Activated naive CD4-positive, alpha-beta T cell treated with anti-CD3 and anti-CD28 coated beads for 36 hours (primary cell): ENCODE measurements around the gene MARK2. TPM values are rescaled to one million over a fixed set of nuclear protein-coding genes. Genes with fewer than 3 reads are reported as not detected.

Experiments used
- CTCF ChIA-PET: fragments of 350-600 bp; sonication (Branson Sonifier 250); formaldehyde crosslinking; loops from one replicate; lab custom pipeline; 2021; ENCODE audit warnings: antibody characterized with exemption; lab: Charles Lee
- DNase-seq: peaks from one replicate; pipeline ENCODE4 v3.0.0-alpha.2; 2020
- H3K27ac Mint-ChIP-seq: one replicate; pipeline ENCODE4 v1.8.0; 2021; ENCODE audit warnings: mild to moderate bottlenecking, mixed read lengths
- H3K27me3 Mint-ChIP-seq: one replicate; pipeline ENCODE4 v1.8.0; 2021; ENCODE audit warnings: low read depth, mixed read lengths
- H3K36me3 Mint-ChIP-seq: one replicate; pipeline ENCODE4 v1.8.0; 2021; ENCODE audit warnings: low read depth, mixed read lengths
- H3K4me1 Mint-ChIP-seq: one replicate; pipeline ENCODE4 v1.8.0; 2021; ENCODE audit warnings: low read depth, mixed read lengths
- H3K4me3 Mint-ChIP-seq: one replicate; pipeline ENCODE4 v1.8.0; 2021; ENCODE audit warnings: mild to moderate bottlenecking, moderate library complexity, mixed read lengths
- H3K9me3 Mint-ChIP-seq: one replicate; pipeline ENCODE4 v1.8.0; 2021; ENCODE audit warnings: mixed read lengths
- intact Hi-C: fragments of 100-400 bp; cut with micrococcal nuclease; formaldehyde crosslinking; loops from one replicate; pipeline ENCODE4 v1.15.1; 2023
- total RNA-seq, 2 experiments: library from RNA; stranded (reverse); gene quantifications; one replicate each; pipeline ENCODE4 v1.2.3, GENCODE V29; 2021

Gene MARK2
- total RNA-seq, 2 experiments from 2014 or later, result 15.8 to 17.6 TPM

DNA sequence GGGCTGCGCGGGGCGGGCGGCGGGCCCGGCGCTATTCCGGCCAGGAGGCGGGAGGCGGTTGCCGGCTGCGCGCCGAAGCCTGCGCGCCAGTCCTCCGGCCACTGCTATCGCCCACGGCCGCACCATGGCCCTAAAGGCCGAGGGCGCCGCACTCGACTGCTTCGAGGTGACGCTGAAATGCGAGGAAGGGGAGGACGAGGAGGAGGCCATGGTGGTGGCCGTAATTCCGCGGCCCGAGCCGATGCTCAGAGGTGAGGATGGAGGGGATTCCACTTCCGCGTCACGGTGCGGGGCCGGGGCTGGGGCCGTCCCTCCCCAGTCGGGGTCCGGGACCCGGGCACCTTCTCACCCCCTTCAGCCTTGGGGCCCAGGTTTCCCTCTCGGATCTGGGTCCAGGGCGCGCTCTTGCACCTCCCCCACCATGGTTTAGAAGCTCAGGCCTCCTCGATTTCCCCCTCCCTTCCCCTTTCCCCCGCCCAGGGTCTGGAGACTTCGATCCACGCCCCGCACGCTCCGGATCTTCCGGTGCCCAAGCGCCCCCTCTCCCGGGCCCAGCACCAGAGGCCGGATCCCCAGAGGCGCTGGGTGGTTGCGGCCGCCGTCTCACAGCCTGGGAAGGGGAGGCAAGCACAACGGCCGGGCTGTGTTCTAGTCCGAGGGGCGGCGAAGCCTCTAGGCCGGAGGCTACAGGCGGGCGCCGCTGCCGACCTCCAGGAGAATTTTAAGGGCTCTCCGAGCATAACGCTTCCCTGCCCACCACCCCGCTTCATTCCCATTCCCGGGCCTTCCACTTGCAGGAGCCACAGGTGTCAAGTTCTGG lies 25.1 kb upstream of the MARK2 start:
- DNase-seq, result peak; percentile 50
- Mint-ChIP-seq H3K4me1 (peaks cover 18% of the 10 kb centered on the region), H3K27me3 (peaks cover 3% of the 10 kb centered on the region), H3K9me3 (no peaks in the 10 kb centered on the region), H3K27ac (no peak overlapping the region), H3K4me3 (peak overlapping the region; percentile 74), H3K36me3 (peaks cover 7% of the 10 kb centered on the region)
- CTCF ChIA-PET, result no interaction called here
- intact Hi-C loops, result no loop called here

DNA sequence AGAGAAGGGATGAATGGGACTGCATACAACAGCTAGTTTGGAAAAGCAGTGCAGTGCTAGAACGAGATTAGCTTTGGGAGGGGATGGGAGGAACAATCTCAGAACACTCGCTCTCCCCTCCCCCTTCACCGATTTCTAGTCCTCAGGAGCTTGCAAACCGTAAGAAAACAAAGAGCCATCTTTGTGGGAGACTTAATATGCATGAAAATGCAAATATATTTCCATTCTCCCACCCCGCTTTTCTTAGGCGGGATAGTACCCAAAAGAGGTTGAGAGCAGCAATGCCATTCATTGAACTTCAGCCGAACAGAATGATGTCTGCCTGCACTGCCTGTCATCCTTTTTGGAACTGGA lies 24.6 kb upstream of the MARK2 start:
- H3K9me3 Mint-ChIP-seq, result no peaks in the 10 kb centered on the region
- H3K36me3 Mint-ChIP-seq, result peaks cover 7% of the 10 kb centered on the region
- peaks cover 3% of the 10 kb centered on the region for H3K27me3 Mint-ChIP-seq
- peak overlapping the region; percentile 74 for H3K4me3 Mint-ChIP-seq
- no peak overlapping the region for H3K27ac Mint-ChIP-seq
- intact Hi-C loops, result no loop called here
- peaks cover 18% of the 10 kb centered on the region for H3K4me1 Mint-ChIP-seq
- CTCF ChIA-PET, result no interaction called here
- no peak for DNase-seq

DNA sequence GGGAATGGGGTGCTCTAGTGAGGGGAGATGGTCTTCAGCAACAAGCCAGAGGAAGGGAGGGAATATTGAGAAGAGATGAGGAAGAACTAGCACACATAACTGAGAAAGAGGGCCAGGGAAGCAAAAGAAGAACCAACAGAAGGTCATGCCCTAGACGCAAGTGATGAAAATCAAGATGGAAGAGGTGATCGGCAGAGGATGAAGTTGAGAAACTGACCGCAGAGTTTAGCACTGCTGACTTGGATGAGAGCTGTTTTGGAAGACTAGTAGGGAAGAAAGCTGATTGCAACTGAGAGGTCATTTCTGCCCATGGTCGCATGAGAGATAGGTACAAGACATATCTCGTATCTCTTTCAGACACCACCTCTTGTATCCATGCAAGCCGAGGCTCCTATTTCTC lies 22.7 kb upstream of the MARK2 start:
- Mint-ChIP-seq H3K27me3 (peaks cover 3% of the 10 kb centered on the region), H3K4me3 (no peak overlapping the region), H3K4me1 (peaks cover 18% of the 10 kb centered on the region), H3K27ac (no peak overlapping the region), H3K9me3 (no peaks in the 10 kb centered on the region), H3K36me3 (peaks cover 16% of the 10 kb centered on the region)
- intact Hi-C loops, result no loop called here
- CTCF ChIA-PET, result interaction anchor here (1.5 kb wide), 1 partner anchor 20 kb away, joined by 5 read pairs; no protein-coding TSS in a partner anchor
- no peak for DNase-seq

DNA sequence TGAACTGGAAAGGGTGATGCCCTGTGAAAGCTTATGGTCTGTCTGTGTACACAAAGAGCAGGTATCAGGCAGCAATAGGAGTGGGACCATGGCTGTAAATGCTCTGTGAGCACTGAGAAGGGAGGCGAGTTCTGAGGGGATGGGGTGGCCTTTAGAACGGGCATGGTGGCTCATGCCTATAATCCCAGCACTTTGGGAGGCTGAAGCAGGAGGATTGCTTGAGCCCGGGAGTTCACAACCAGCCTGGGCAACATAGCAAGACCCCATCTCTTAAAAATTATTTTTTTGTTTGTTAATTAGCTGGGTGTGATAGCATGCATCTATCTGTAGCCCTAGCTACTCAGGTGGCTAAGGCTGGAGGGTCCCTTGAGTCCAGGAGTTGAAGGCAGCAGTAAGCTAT lies 22.2 kb upstream of the MARK2 start:
- Mint-ChIP-seq H3K36me3 (peaks cover 18% of the 10 kb centered on the region), H3K4me1 (peaks cover 18% of the 10 kb centered on the region), H3K9me3 (no peaks in the 10 kb centered on the region), H3K27me3 (no peaks in the 10 kb centered on the region), H3K4me3 (no peak overlapping the region), H3K27ac (no peak overlapping the region)
- intact Hi-C loops, result no loop called here
- DNase-seq, result no peak
- CTCF ChIA-PET, result interaction anchor here (1.5 kb wide), 1 partner anchor 19 kb away, joined by 5 read pairs; no protein-coding TSS in a partner anchor

DNA sequence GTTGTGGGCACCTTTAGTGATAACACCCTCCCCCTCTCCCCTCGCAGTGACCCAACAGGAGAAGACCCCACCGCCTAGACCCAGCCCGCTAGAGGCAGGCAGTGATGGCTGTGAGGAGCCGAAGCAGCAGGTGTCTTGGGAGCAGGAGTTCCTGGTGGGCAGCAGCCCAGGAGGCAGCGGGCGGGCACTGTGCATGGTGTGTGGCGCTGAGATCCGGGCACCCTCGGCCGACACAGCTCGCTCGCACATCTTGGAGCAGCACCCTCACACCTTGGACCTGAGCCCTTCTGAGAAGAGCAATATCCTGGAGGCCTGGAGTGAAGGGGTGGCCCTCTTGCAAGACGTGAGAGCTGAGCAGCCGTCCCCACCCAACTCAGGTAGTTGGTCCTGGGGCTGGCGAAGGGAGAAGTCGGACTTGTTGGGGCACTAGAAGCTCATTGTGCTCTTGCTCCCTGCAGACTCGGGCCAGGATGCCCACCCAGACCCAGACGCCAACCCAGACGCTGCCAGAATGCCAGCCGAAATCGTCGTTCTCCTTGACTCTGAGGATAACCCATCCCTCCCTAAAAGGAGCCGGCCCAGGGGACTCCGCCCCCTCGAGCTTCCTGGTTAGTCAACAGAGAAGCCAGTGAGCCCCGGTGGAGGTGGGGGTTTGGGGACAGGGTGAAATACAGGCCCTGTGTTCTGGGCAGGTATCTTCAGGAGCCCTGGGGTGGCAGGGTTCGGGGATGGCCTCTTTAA lies 21.0 kb upstream of the MARK2 start:
- CTCF ChIA-PET, result interaction anchor here (0.6 to 1.5 kb wide), 3 partner anchors 18 to 138 kb away, joined by 4 to 5 read pairs (median 4); no protein-coding TSS in a partner anchor
- Mint-ChIP-seq H3K4me1 (peaks cover 13% of the 10 kb centered on the region), H3K27ac (no peak overlapping the region), H3K36me3 (peaks cover 25% of the 10 kb centered on the region), H3K27me3 (no peaks in the 10 kb centered on the region), H3K4me3 (no peak overlapping the region), H3K9me3 (no peaks in the 10 kb centered on the region)
- DNase-seq, result no peak
- intact Hi-C loops, result no loop called here

DNA sequence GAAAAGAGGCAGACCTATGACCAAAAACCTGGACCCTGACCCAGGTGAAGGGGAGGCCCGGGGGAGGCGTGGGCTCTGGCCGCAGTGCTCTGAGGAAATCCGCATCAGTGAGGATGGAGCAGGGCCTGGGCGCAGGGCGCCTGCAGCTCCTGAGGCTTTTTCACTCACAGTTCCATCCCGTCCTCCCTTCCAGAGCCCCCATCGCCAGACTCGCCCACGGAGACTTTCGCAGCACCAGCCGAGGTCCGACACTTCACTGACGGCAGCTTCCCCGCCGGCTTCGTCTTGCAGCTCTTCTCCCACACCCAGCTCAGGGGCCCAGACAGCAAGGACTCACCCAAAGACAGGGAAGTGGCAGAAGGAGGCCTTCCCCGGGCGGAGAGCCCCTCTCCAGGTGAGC lies 20.3 kb upstream of the MARK2 start:
- H3K4me3 Mint-ChIP-seq, result no peak overlapping the region
- H3K27me3 Mint-ChIP-seq, result no peaks in the 10 kb centered on the region
- no peak overlapping the region for H3K27ac Mint-ChIP-seq
- no peaks in the 10 kb centered on the region for H3K9me3 Mint-ChIP-seq
- intact Hi-C loops, result no loop called here
- H3K36me3 Mint-ChIP-seq, result peaks cover 29% of the 10 kb centered on the region
- no peak for DNase-seq
- peaks cover 13% of the 10 kb centered on the region for H3K4me1 Mint-ChIP-seq
- CTCF ChIA-PET, result interaction anchor here (0.6 to 0.7 kb wide), 2 partner anchors 51 to 139 kb away, joined by 4 read pairs; no protein-coding TSS in a partner anchor

DNA sequence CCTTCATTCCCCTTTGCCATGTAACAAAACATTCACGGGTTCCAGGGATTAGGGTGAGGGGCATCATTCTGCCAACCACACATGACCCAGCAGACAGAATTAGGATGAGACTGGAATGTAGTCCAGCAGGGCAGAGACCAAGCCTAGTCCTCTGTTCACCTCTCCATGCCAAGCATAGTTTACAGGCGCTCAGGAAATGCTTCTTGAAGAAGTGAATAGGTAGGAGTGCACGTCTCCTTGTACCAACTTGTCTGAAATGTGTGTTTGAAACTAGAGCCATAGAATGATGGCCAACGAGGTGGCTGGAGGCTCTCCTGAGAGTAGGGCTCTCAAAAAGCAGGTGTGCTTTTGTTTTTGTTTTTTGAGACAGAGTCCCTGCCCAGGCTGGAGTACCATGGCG lies 17.5 kb upstream of the MARK2 start:
- no peak overlapping the region for H3K4me3 Mint-ChIP-seq
- DNase-seq, result no peak
- CTCF ChIA-PET, result no interaction called here
- H3K4me1 Mint-ChIP-seq, result no peaks in the 10 kb centered on the region
- H3K27me3 Mint-ChIP-seq, result no peaks in the 10 kb centered on the region
- no peak overlapping the region for H3K27ac Mint-ChIP-seq
- intact Hi-C loops, result no loop called here
- no peaks in the 10 kb centered on the region for H3K9me3 Mint-ChIP-seq
- peaks cover 37% of the 10 kb centered on the region for H3K36me3 Mint-ChIP-seq

DNA sequence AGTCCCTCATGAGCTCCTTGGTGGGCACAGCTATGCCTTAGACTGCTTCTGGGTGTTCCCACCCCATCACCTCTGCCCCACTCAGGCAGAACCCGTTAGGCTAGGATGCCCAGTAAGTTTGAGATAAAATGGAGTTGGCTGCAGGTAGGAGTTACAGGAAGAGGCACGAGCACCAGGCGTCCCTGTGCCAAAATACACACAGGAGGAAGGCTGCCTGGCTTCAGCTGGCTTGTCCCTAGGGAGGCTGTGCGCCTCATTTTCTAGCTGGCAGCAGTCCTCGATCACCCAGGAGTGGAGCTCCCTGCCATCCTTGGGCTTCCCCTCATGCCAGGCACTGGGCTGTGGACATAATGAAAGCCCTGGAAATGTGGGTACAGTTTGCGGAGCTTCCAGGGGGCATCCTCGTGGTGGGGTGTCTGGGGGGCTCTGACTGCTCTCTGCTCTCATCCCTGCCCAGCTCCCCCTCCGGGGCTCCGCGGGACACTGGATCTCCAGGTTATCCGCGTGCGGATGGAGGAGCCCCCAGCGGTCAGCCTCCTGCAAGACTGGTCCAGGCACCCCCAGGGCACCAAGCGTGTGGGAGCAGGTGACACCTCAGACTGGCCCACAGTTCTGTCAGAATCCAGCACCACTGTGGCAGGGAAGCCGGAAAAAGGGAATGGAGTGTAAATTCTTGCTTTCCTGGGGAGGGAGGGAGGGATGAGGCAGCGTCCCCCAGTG lies 12.3 kb upstream of the MARK2 start:
- DNase-seq, result no peak
- CTCF ChIA-PET, result interaction anchor here (1.0 to 1.8 kb wide), 2 partner anchors 11 to 119 kb away, joined by 3 to 5 read pairs; no protein-coding TSS in a partner anchor
- H3K4me1 Mint-ChIP-seq, result no peaks in the 10 kb centered on the region
- no peaks in the 10 kb centered on the region for H3K27me3 Mint-ChIP-seq
- no peaks in the 10 kb centered on the region for H3K9me3 Mint-ChIP-seq
- H3K27ac Mint-ChIP-seq, result no peak overlapping the region
- intact Hi-C loops, result no loop called here
- H3K4me3 Mint-ChIP-seq, result no peak overlapping the region
- peaks cover 18% of the 10 kb centered on the region for H3K36me3 Mint-ChIP-seq

DNA sequence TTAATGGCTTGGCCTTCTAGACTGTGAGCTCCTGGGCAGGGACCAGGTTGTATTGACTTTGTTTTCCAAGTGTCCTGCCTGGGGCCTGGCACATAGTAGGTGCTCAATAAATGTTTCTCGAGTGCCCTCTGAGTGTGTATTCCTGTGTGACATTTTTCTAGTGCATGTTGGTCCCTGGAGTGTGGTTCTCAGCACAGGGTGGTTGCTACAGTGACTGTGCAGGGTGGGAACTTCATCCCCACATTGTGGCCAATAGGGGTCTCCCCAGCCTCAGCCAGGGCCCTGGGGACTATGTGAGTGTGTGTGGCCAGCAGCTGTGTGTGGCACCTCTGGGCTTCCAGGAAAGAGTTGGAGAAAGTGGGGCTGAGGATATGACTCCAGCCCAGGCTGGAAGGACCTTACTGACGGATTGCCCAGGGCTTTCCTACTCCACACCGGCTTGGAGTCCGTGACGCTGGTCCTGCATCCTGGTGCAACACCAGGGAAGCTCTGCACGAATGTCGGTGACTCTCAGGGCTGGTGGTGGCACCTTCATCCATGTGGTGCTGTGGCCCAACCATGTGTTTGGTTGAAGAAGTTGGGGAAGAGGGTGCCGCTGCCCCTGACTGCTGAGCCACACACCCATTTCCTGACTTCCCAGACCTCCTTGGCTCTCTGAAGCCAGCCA lies 9.0 kb upstream of the MARK2 start:
- Mint-ChIP-seq H3K36me3 (no peaks in the 10 kb centered on the region), H3K4me1 (no peaks in the 10 kb centered on the region), H3K27me3 (no peaks in the 10 kb centered on the region), H3K9me3 (no peaks in the 10 kb centered on the region), H3K4me3 (no peak overlapping the region), H3K27ac (no peak overlapping the region)
- CTCF ChIA-PET, result interaction anchor here (0.6 to 1.5 kb wide), 4 partner anchors 38 to 936 kb away, joined by 3 to 4 read pairs (median 4); no protein-coding TSS in a partner anchor
- peak; percentile 18 for DNase-seq
- intact Hi-C loops, result no loop called here

DNA sequence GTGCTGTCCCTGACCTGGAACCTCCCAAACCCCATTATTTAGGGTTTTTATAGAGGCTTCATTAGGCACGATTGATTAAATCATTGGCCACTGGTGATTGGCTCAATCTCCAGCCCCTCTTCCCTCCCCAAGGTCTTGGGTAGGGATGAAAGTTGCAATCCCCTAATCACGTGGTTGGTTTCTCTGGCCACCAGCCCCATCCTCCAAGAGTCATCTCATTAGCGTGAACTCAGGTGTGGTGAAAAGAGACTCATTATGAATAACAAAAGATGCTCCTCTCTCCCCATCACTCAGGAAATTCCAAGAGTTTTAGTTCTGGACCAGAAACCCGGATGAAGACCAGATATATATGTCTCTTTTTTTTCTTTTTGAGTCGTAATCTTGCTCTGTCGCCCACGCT lies 7.6 kb upstream of the MARK2 start:
- Mint-ChIP-seq H3K27me3 (no peaks in the 10 kb centered on the region), H3K27ac (no peak overlapping the region), H3K9me3 (no peaks in the 10 kb centered on the region), H3K4me3 (no peak overlapping the region), H3K4me1 (no peaks in the 10 kb centered on the region), H3K36me3 (no peaks in the 10 kb centered on the region)
- CTCF ChIA-PET, result interaction anchor here (0.7 kb wide), 1 partner anchor 115 kb away, joined by 3 read pairs; no protein-coding TSS in a partner anchor
- intact Hi-C loops, result no loop called here
- DNase-seq, result no peak

DNA sequence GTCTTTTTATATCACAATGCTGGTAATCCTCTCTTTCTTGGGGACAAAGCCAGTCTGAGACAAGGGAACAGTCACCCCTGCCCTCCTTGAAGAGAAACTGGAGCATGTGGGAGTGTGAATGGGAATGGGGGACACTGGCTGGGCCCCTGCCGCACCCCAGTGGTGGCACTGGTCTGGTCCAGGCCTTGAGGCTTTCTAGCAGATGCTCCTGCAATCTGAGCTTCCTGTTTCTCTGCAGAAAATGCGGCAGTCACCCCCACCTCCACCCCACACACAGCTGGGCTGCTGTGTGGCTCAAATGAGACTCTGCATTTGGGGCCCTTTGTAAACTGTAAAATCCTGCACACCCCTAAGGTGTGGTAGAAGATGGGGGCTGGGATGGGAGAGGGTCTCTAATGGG lies 6.6 kb upstream of the MARK2 start:
- CTCF ChIA-PET, result no interaction called here
- no peaks in the 10 kb centered on the region for H3K36me3 Mint-ChIP-seq
- no peaks in the 10 kb centered on the region for H3K27me3 Mint-ChIP-seq
- DNase-seq, result no peak
- H3K4me1 Mint-ChIP-seq, result peaks cover 3% of the 10 kb centered on the region
- H3K9me3 Mint-ChIP-seq, result no peaks in the 10 kb centered on the region
- intact Hi-C loops, result no loop called here
- no peak overlapping the region for H3K27ac Mint-ChIP-seq
- H3K4me3 Mint-ChIP-seq, result no peak overlapping the region
